Fibroblast of peridontal ligament (primary cell): ENCODE data around the gene ASCL4.
A peak's percentile ranks its signal among the peaks of the same experiment; 100 is the strongest.

Source experiments
- DNase-seq: peaks from one replicate; pipeline ENCODE4 v3.0.0-alpha.2; 2010; ENCODE audit errors: extremely low read depth

The ASCL4 gene

DNA sequence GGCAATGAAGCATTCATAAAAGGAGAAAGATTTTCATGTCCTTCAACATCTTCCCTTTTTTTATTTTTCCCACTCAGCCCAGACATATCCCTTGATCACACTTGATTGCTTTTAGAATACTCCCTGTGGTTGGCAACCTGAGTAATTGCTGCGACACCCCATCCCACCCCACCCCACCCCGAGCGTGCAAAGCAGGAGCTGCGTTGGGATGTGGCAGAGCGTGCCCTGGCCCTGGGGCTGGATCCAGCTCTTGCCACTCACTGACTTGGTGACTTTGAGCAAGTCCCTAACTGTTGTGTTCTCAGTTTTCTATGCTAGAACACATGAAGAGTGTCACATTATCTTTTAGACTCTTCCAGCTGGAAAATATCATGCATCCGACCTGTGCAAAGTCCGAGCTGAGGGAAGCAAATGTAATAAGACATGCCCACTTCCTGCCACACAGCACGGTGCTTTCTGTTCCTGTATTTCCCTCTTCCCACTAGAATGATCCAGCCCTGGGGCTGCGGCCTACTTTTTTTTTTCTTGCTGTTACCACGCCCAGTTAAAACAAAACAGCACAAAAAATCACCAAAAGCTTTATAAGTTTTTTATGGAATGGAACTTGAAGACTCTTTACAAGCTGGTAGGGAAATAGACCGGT lies 4.0 kb downstream of the ASCL4 start:
- no peak for DNase-seq

DNA sequence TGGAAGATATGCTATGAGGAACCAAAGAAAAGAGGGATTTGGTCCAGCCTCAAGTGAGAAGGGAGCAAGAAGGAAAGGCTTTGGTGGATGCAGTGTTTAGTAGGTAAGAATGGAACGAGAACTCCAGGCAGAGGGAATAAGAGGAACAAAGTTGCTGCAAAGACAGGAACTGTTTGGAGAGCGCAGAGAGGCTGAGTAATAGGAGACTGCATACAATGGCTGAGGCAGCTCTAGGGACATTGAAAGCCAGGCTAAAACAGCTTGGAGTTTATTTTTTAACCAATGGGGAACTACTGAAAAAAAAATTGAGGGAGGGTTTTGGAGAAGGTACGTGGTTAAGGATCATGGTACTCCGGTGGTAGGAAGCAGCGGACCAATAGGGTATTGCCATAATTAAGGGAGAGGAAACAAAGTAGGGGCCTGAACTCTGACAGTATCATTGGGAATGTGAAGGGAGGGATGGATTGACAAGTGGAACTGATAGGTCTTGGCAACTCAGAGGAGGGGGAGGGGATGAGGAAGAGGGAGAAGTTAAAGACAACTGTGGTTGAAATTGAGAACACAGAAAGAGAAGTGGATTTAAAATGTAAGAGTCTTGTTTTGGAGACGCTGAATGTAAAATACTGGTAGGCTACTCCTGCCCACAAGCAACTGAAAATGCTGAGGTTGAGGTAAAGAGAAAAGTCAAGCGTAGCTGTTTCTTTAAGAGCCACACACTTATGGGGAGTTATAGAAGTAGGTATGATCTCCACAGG lies 4.8 kb downstream of the ASCL4 start:
- no peak for DNase-seq

DNA sequence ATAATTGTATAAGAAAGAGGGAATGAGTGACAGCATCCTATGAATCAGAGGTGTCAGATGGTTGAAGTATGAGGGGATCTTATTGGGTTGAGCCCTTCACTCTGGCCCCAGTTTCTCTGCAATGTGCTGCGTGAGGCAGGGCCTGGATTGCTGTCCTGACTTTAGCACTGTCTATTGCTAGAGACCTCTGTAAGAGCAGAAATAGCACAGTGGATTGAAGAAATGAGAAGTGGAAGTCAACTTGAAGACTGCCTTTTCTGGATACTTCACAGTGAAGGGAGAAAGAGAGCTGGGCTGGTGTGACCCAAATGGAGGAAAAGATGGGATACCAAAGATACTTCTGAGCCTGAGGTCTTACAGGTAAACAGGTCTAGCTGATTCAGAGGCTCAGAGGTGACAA lies 5.8 kb downstream of the ASCL4 start:
- no peak for DNase-seq

DNA sequence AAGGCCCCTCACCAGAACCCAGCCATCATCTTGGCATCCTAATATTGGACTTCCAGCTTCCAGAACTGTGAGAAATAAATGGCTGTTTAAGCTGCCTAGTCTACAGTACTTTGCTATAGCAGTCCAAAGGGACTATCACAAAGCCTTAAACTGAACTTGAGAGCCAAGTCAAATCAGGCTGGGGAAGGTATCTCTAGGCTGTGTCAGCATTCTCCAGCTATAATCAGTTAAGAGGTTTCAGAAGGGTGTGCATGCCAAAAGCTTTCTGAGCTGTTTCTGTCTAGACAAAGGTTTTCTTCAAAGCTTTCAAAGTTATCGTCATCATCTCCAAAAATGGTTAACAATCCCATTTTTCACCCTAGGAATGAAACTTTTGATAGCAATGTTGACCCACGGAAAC lies 7.6 kb downstream of the ASCL4 start:
- no peak for DNase-seq

DNA sequence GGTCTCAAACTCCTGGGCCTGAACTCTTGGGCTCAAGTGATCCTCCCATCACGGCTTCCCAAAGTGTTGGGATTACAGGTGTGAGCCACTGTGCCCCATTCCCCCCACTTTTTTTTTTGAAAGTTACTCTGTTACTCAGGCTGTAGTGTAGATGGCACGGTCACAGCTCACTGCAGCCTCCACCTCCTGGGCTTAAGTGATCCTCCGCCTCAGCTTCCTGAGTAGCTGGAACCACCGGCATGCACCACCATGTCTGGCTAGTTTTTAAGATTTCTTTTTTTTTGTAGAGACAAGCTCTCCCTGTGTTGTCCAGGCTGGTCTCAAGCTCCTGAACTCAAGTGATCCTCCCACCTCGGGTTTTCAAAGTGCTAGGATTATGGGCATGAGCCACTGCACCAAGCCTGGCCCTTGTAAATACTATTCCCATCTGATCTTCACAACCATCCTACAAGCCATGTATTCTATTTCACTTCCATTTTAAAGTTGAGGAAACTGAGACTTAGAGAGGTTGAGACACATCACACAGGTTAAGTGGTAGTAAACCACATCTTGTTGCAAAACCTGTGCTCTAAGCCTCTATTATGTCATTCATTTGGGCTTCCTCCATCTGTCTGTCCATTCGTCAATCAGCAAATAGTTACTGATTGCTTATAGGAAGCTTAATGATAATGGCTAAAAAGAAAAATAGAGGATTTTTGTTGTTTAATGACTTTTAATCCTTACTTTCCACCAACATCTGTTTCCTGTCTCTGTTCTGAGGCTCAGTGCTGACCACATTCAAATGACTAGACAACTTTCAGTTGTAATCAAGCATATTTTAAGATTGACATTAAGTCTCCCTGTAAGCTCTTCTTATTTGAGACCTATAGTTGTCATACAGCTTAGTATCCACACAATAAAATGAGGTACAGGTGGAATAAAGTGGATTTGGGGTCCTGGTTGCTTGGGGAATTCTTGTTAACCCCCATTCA lies 9.2 kb downstream of the ASCL4 start:
- no peak for DNase-seq

DNA sequence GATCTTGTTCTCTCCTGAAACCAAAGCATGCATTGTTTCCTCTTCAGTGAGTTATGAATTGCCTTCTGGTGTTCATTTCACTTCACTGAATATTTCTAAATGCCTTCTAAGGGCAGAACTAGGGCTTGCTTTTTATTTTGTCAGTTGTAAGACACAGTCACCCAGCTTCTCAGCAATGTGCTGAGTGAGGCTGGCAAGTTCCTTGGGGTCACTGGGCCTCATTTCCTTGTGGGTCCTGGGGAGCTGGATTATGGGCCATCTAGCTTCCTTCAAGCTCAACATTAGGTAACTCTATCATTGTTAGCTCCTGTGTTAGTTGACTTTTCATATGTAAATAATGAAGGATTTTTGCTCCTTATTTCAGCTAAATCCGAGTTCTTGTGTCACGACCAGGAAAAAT lies 13.8 kb downstream of the ASCL4 start:
- DNase-seq, result no peak

DNA sequence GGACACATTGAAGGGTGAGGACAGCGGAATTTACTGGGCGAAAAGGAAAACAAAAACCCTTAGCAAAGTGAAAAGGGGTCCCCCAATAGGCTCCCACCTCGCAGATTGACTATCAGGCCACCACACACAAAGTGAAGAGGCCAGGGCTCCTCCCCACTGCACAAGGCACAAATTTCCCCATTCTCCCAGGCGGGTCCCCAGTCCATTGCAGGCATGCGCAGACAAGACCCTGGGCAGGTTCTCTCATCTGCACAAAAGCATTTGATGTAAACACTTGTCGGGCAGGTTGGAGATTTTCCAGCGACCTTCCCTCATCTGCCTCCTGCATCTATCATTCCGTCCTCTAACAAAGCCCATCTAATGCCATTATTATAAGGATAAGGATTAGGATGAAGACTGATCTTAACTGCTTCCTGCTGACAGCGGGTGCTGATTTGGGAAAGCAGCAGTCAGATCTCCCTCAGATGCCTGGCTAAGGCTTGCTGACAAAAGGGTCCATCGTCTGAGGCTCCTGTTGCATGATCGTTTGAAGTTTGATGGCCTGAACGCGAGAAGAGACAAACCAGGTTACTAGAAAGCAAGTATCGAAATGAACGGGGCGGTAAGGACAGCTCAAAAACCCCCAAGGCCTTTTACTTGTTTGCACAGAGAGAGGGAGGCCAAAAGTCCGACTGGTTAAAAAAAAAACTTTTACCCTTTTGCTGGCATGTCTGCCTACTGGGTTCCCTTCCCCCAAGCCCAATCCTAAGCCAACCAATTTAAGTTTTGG lies 14.4 kb downstream of the ASCL4 start:
- DNase-seq, result no peak

DNA sequence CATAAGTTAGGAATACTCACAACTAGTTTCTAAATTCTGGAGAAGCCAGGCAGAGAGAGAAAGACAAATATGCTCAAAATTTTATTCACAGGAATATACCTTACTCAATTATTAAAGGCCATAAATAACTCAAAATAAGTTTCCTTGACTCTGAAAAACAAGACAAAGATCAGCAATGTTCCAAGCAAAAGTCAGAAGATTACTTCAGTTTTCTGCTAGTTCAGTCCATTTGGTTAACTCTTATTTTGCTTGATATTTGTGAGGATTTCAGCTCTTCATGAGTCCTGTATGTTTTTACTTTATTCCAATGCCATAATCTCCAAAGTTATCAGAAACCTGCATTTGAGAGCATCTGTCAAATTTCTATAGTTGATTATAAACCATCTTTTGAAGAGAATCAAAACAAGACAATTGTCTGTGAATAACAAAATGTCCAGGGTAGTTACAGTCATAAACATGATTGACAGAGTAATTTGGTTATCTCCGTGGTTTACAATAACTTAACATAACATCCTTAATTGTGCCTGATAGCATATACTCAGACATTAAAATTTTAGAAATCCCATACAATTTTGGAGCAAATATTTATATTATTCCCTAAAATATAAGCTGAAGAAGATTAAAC lies 17.1 kb downstream of the ASCL4 start:
- DNase-seq, result no peak

DNA sequence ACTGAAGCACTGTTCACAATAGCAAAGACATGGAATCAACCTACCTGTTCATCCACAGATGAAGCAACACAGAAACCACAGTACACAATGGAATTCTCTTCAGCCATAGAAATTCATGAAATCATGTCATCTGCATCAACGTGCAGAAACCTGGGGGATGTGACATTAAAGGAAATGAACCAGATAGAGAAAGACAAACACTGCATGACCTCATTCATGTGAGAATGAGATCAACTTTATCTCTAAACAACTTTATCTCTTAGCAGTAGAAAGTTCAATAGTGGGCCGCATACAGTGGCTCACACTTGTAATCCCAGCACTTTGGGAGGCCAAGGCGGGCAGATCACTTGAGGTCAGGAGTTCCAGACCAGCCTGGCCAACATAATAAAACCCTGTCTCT lies 19.9 kb downstream of the ASCL4 start:
- DNase-seq, result no peak

DNA sequence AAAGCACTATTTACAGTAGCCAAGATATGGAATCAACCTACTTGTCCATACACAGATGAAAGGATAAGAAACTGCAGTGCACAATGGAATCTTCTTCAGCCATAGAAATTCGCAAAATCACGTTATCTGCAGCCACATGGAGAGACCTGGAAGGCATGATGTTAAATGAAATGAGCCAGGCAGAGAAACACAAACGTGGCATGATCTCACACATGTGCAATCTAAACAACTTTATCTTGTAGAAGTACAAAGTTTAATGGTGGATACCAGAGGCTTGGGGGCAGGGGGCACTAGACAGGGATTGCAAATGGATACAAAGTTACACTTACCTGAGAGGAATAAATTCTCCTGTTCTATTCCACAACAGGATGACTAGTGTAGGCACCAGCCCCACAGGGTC lies 24.1 kb downstream of the ASCL4 start:
- DNase-seq, result no peak

DNA sequence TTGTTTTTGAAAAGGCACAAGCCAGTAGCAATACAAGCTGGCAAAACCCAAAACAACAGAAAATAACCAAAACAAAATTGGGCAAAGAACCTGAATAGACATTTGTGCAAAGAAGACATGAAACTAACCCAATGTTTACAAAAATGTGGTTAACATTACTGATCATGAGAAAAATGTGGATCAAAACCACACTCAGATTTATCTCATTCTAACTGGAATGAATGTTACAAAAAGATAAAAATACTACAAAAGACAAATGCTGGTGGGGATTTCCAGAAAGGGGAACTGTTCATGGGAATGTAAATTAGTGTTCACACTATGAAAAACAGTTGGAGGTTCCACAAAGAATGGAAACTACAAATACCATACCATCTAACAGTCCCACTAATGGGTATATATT lies 26.6 kb downstream of the ASCL4 start:
- peak; percentile 36 for DNase-seq

DNA sequence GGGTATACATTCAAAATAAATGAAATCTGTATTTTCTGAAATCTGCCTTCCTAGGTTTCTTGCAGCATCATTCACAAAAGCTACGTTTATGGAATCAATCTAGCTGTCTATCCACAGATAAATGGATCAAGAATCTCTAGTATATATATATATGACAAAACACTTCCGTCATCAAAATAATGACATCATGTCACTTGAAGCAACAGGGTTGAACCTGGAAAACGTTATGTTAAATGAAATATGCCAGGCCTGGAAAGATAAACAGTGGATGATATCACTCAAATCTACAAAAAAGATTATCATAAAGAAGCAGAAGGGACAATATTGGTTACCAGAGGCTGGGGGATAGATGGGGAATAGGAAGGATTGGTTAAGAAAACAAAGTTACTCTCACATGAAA lies 28.6 kb downstream of the ASCL4 start:
- no peak for DNase-seq

DNA sequence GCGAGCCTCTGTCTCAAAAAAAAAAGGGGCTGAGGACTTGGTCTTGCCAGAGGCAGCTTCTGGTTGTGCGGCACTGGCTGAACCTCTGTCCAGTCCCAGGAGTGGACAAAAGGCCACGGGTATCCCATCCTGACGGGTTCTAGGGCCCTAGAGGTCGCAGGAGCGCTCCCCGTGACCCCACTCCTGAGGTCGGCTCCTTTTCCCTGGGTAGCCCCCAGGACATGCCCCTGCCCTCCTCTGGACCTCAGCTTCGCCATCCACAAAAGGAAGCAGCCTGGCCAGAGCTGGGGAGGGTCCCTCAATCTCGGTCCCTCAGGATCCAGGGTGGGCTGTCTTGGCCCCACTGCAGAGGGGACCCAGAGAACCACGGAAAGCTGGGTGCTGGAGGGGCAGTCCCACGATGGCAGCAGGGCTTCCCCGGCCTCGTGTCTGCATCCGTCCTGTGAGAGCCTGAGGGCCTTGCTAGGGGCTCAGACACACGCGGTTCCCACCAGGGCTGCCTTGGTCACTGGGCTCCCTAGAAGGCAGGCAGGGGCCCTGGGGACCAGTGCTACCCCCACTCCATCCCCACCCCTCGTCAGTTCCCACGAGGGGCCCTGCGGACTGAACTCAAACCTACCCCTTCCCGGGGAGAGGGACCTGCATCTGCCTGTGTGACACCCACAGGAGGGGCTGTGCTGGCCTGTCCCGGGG lies 31.1 kb downstream of the ASCL4 start:
- DNase-seq, result no peak

DNA sequence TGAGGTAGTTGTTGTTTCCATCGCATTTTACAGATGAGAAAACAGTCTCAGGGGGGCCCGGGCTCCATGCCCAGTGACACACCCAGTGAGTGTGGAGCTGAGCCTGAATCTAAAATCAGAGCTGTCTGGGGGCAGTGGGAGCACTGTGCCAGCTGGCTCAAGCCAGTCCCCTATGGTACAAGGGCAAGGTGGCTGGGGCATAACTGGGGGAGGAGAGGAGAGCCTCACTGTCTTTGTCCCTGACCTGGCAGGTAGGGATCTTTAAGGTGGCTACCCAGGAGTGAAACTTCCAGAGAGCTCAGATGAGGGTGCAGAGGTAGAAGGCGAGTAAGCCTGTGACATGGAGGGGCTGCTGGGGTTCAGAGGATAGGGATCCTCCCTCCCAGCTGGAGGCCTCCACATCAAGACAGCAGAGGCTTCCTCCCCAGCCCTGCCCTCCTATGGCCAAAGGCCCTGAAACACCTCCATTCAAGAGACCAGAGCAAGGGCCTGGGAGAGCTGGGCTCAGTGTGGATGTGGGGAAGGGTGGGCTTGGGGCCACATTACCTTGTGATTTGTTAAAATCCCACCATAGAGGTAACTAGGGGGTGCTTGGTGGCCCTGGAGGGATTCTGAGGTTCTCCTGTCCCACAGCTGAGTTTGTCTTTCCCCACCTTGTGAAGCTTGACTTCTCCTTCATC lies 33.1 kb downstream of the ASCL4 start:
- DNase-seq, result no peak

DNA sequence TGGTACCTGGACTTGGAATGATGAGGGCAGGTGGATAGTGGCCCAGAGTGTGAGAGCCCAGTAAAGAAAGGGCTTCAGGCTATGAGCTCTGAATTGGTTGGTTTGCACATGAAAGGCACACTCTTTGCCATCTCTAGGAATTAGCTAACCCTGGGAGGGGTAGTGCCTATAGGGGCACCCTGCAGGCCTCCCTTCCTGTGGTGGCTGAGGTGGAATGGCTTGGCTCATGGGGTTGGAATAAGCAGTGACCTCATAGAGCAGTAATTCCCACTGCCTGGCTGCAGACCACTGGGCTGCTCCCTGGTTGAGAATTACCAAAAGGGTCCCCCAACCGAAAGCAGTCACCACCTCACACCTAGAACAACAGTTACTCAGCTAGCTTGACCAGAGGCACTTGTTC lies 42.7 kb downstream of the ASCL4 start:
- DNase-seq, result no peak

DNA sequence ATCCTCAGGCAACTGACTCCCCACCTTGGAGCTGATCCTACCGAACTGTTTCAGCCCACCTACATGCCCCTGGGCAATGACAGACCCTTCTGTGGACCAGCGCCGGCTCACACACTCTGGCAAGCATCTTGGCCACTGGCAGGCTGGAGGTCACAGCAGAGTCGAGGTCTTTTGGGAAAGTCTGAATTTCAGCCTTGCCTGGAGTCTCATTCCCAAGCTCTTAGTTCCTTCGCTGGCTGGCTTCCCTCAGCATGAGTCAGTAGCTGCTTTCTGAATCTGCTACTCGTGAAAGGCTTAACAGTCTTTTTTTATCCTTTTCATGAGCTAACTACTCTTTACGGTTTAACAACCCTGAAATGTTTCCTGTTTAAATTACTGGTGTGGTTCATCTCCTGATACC lies 44.5 kb downstream of the ASCL4 start:
- peak; percentile 74 for DNase-seq

DNA sequence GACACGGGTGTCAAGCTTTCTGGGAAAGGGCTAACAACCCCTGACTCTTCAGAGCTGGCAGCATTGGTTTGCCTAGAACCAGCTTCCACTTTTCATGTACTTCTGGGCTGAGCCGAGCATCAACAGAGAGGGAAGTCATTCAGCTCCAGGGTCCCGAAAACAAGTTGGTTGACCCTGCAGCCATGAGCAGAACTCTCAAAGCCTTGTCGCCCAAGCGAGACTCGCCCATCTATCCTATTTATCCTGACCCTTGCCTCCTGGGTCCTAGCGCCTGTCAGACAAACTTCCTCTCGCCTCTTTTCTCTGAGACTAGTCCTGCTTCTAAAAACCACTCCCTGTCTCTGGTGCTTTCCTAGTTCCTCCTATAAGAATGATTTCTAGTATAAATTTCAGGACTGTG lies 47.9 kb downstream of the ASCL4 start:
- DNase-seq, result no peak
